ENCODE results near the gene ELP1.
"Not testable (repeated sequence)": the region's sequence is repeated elsewhere in the genome, so short reads cannot be mapped to it uniquely, and the experiment has no call there.

Gene ELP1

GRCh38 chr9:108911820-108912219 lies 22.1 kb downstream of the ELP1 start:
- no peak for TF ChIP-seq JUND (IDR thresholded peaks at IDR 0.05; ENCODE audit: low read depth)
- in situ Hi-C loops (cut with HindIII; ENCODE audit: low pct_unique_long_range_greater_than_20kb, low sequenced_read_pairs), result no loop called here
- no peak for DNase-seq (ENCODE audit: low read depth in 1 of 2, low spot score in 1 of 2)

GRCh38 chr9:108910914-108911313 lies 23.0 kb downstream of the ELP1 start:
- in situ Hi-C loops (cut with HindIII; ENCODE audit: low pct_unique_long_range_greater_than_20kb, low sequenced_read_pairs), result no loop called here
- no peak for DNase-seq (ENCODE audit: low read depth in 1 of 2, low spot score in 1 of 2)
- TF ChIP-seq JUND (IDR thresholded peaks at IDR 0.05; ENCODE audit: low read depth), result no peak

GRCh38 chr9:108910402-108910801 lies 23.5 kb downstream of the ELP1 start:
- in situ Hi-C loops (cut with HindIII; ENCODE audit: low pct_unique_long_range_greater_than_20kb, low sequenced_read_pairs), result no loop called here
- no peak for DNase-seq (ENCODE audit: low read depth in 1 of 2, low spot score in 1 of 2)
- TF ChIP-seq JUND (IDR thresholded peaks at IDR 0.05; ENCODE audit: low read depth), result no peak

- in situ Hi-C loops (cut with HindIII; ENCODE audit: low pct_unique_long_range_greater_than_20kb, low sequenced_read_pairs), result no loop called here
- DNase-seq (ENCODE audit: low read depth in 1 of 2, low spot score in 1 of 2), result no peak
- no peak for TF ChIP-seq JUND (IDR thresholded peaks at IDR 0.05; ENCODE audit: low read depth)
Measured at GRCh38 chr9:108905494-108905893, 28.4 kb downstream of the ELP1 start.

- in situ Hi-C loops (cut with HindIII; ENCODE audit: low pct_unique_long_range_greater_than_20kb, low sequenced_read_pairs), result no loop called here
- no peak for TF ChIP-seq JUND (IDR thresholded peaks at IDR 0.05; ENCODE audit: low read depth)
- no peak for DNase-seq (ENCODE audit: low read depth in 1 of 2, low spot score in 1 of 2)
Measured at GRCh38 chr9:108904161-108904560, 29.8 kb downstream of the ELP1 start.

GRCh38 chr9:108903420-108904103 lies 30.4 kb downstream of the ELP1 start:
- TF ChIP-seq JUND (IDR thresholded peaks at IDR 0.05; ENCODE audit: low read depth), result no peak
- DNase-seq (ENCODE audit: low read depth in 1 of 2, low spot score in 1 of 2), result no peak
- in situ Hi-C loops (cut with HindIII; ENCODE audit: low pct_unique_long_range_greater_than_20kb, low sequenced_read_pairs), result no loop called here

GRCh38 chr9:108900176-108900575 lies 33.7 kb downstream of the ELP1 start:
- in situ Hi-C loops (cut with HindIII; ENCODE audit: low pct_unique_long_range_greater_than_20kb, low sequenced_read_pairs), result no loop called here
- TF ChIP-seq JUND (IDR thresholded peaks at IDR 0.05; ENCODE audit: low read depth), result no peak
- DNase-seq (ENCODE audit: low read depth in 1 of 2, low spot score in 1 of 2), result no peak

GRCh38 chr9:108899023-108899695 lies 34.8 kb downstream of the ELP1 start:
- in situ Hi-C loops (cut with HindIII; ENCODE audit: low pct_unique_long_range_greater_than_20kb, low sequenced_read_pairs); DNase-seq (ENCODE audit: low read depth in 1 of 2, low spot score in 1 of 2): not testable (repeated sequence)

GRCh38 chr9:108897324-108898096 lies 36.4 kb downstream of the ELP1 start:
- in situ Hi-C loops (cut with HindIII; ENCODE audit: low pct_unique_long_range_greater_than_20kb, low sequenced_read_pairs), result no loop called here
- no peak for DNase-seq (ENCODE audit: low read depth in 1 of 2, low spot score in 1 of 2)
- no peak for TF ChIP-seq JUND (IDR thresholded peaks at IDR 0.05; ENCODE audit: low read depth)

- in situ Hi-C loops (cut with HindIII; ENCODE audit: low pct_unique_long_range_greater_than_20kb, low sequenced_read_pairs), result no loop called here
- no peak for TF ChIP-seq JUND (IDR thresholded peaks at IDR 0.05; ENCODE audit: low read depth)
- DNase-seq (ENCODE audit: low read depth in 1 of 2, low spot score in 1 of 2), result peak in 1 of 2 experiments; percentile 48
Measured at GRCh38 chr9:108894225-108894997, 39.5 kb downstream of the ELP1 start.

- peak in 1 of 2 experiments; percentile 22 for DNase-seq (ENCODE audit: low read depth in 1 of 2, low spot score in 1 of 2)
- no peak for TF ChIP-seq JUND (IDR thresholded peaks at IDR 0.05; ENCODE audit: low read depth)
- in situ Hi-C loops (cut with HindIII; ENCODE audit: low pct_unique_long_range_greater_than_20kb, low sequenced_read_pairs), result no loop called here
Measured at GRCh38 chr9:108889649-108890067, 44.3 kb downstream of the ELP1 start.

GRCh38 chr9:108886594-108887271 lies 47.2 kb downstream of the ELP1 start:
- in situ Hi-C loops (cut with HindIII; ENCODE audit: low pct_unique_long_range_greater_than_20kb, low sequenced_read_pairs); DNase-seq (ENCODE audit: low read depth in 1 of 2, low spot score in 1 of 2): not testable (repeated sequence)

Data from T47D (cell line).